ENCODE results near the gene MYT1.

Gene MYT1

DNA sequence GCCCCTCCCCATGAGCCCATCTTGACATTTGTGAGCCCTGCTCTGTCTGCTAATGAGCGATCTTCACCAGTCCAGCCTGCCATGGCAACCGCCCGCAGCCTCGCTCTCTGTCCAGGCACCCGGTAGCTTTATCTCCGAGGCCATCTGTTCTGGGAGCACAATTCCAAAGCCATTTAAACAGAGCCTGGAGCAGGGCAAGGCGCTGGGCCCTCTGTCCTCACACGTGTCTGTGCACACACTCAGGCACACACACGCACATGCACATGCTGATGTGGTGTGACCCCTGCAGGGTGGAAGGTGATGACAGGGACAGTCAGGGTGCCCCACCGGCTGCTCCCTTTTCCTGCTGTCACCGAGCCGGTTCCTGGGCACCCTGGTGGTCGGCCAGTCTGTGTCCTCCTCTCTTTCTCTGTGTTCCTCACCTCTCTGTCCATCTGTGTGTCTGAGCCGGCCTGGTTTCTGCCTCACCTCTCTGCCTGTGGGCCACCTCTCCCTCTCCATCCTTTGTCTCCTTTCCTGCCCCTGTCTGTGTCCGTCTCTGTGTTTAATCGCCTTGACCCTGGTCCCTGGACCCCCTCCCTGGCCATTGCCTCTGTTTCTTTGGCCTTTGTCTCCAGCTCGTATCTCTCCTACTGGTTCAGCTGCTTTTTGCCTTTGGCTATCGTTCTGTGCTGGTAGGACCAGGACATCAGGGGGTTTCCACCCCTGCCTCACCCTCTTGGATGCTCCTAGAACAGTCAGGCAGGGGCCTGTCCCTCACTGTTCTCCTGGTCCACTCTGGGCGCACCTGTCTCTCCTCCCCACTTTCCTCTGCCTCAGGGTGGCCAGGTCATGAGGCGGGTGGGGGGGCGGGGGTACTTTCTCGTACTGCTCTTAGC lies 8.8 kb upstream of the MYT1 start:
- DNase-seq (ENCODE audit: low read depth): no peak

- no peak for DNase-seq (ENCODE audit: low read depth)
These were observed 7.9 kb upstream of the MYT1 start for GRCh38 chr20:64156136-64156885.

- no peak for DNase-seq (ENCODE audit: low read depth)
These were observed 7.1 kb upstream of the MYT1 start for GRCh38 chr20:64156886-64157875.

GRCh38 chr20:64157878-64158277 lies 6.4 kb upstream of the MYT1 start:
- DNase-seq (ENCODE audit: low read depth): no peak

DNA sequence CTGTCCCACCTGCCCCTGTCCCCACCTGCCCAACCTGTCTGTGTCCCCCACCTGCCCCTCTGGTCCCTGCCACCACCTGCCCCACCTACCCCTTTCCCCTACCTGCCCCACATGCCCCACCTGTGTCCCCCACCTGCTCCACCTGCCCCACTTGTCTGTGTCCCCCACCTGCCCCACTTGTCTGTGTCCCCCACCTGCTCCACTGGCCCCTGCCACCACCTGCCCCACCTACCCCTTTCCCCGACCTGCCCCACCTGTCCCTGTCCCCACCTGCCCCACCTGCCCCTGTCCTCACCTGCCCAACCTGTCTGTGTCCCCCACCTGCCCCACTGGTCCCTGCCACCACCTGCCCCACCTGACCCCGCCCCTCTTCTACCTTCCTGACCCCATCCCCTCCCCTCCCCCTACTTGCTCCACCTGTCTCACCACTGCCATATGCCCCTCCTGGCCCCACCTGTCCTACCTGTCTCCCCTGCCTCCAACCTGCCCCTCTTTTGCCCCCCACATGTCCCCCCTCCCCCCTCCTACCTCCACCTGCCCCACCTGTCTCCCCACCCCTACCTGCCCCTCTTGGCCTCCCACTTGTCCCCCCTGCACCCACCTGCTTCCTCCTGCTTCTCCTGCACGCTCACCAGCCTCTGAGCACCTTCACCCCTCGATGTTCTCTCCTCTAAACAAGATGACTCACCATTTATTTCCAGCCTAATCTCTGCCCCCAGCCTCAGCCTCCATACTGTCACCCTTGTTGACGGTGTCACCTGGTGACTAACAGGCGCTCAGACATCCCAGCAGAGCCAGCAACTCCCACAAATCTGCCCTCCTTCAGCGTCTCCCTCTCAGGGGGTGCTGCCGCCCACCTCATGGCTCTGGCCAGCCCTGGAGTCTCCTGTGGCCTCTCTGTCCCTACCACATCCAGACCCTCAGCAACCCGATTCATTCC lies 5.6 kb upstream of the MYT1 start:
- DNase-seq (ENCODE audit: low read depth): no peak

- no peak for DNase-seq (ENCODE audit: low read depth)
These were observed 5.0 kb upstream of the MYT1 start for GRCh38 chr20:64159286-64159680.

- no peak for DNase-seq (ENCODE audit: low read depth)
These were observed 4.5 kb upstream of the MYT1 start for GRCh38 chr20:64159711-64160110.

- DNase-seq (ENCODE audit: low read depth): no peak
These were observed 4.1 kb upstream of the MYT1 start for GRCh38 chr20:64160118-64160517.

- no peak for DNase-seq (ENCODE audit: low read depth)
These were observed 3.5 kb upstream of the MYT1 start for GRCh38 chr20:64160526-64161355.

- no peak for DNase-seq (ENCODE audit: low read depth)
These were observed 2.7 kb upstream of the MYT1 start for GRCh38 chr20:64161356-64162238.

- DNase-seq (ENCODE audit: low read depth): no peak
These were observed 1.9 kb upstream of the MYT1 start for GRCh38 chr20:64162239-64162910.

GRCh38 chr20:64163776-64164122 lies 503 bp upstream of the MYT1 start:
- no peak for DNase-seq (ENCODE audit: low read depth)

DNA sequence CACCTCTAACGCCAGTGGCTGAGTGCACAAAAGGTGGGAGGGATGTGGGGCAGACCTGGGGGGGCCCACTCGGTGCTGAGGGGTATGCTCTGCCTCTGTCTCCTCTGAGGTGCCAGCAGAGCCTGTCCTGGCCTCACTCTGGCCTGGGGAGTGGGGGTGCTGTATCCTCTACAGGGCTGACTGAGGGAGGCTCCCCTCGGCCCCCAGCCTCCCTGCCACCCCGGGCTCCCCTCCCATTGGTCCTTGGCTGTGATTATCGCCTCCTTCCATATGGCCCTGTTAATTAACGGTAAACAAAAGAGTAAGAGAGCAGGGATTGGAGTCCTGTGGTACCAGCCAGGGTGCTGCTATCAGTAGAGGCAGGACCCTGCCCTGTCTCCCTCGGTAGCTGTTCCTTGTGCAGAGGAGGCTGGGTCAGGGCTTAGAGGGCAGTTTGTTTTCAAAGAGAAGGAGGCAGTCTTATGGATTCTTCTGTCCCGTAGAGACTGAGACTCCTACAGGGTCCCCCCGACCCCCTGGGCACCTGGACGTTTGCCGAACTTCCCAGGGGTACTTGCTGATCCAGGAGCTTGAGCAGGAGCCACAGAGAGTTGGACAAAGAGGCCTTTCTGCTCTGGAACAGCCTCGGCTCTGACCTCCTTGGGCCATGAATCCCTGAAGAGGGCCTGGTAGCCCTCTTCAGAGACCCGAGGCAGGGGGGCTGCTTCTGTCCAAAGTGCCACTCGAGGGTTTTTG lies 1.8 kb downstream of the MYT1 start:
- DNase-seq (ENCODE audit: low read depth): no peak

DNA sequence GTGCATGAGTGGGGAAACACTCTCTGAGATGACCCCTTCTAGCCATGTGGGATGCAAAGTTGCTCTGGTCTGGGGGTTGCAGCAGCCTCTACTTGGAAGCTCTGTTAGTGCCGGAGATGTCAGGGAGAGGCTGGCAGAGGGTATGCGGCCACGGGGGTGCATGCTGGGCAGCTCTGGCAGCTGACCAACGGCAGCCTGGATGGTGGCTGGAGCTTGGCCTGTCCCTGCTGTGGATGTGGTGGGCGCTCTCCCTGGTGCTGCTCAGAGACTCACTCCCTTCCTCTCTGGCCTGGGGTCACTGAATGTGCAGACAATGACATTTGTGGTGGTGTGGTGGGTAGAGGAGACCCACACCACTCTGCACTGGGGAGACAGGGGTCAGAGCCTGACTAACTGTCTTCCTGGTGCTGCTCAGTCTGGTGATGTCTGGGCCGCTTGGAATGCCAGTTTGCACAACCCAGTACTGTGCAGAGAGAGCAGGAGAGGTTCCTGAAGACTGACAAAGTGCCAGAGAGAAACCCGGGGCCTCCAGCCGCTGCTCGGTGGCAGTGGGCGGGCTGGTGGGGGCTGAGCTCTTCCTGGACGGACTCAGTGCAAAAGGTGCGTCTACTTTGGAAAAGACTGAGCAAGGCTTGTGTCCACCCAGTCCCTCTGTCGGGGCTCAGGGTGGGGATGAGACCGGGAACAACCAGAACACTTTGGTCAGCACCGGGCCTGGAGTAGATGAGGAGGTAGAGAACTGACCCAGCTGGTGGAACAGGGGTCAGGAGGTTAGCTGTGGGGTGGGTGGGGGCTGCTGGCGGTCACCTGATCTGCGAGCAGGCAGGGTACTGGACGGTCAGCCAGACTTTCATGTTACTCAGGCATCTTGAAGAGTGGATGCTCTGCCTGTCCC lies 2.7 kb downstream of the MYT1 start:
- DNase-seq (ENCODE audit: low read depth): no peak

DNA sequence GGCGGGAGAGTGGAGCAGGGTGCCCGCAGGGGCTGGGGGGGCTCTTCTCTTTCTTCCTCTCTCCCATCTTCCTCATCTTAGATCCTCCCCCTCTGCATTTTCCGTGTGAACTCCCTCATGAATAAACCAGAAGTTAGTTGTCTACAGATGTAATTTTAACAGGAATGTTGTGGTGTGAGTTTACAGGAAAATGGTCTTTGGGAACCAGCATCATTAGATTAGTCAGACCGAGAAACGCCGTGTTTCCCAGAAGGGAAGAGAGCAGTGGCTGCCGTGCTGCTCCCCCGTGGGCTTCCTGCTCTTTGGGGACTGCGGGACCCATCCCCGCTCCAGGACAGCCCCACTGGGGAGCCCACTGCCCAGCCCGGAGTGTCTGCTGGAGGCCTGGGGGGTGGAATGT lies 3.4 kb downstream of the MYT1 start:
- DNase-seq (ENCODE audit: low read depth): no peak

DNA sequence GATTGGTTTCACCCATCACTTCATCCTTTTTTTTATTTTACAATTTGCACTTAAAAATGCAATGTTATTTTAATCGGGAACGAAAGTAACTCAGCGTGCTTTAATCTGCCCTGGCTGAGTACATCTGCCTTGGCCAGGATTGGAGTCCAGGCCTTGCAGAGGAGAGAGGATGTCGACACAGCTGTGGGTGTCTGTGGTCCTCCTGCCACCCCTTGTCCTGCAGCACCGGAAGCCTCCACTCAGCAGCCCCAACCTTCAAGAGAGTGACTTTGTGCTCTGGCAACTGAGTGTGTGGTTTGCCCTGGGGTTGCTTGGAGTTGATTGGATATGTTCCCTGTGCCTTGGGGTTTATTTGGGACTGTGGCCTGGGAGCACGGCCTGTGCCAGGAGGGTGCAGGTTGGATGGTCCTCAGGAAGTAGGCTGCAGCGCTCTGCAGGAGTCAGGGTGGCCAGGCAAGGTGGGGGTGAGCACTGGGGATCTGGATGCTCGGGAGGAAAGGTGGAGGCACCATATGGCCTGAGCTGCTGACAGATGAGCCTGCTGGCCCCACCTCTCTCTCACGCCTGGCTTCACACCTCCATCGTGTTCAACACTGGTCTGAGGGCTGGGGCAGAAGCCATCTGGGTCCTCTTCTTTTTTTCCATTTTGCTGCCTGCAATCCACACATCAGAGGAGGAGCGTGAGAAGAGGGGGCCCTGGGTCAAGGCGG lies 4.3 kb downstream of the MYT1 start:
- no peak for DNase-seq (ENCODE audit: low read depth)

All from activated T-helper 9 cell treated with anti-CD3 and anti-CD28 coated beads, Interleukin-2, amount 50 U/mL, for 16 hours (primary cell).